Dendritic cell treated with granulocyte-macrophage colony-stimulating factor and Interleukin-4, amounts not matched to agents 40 ng/mL and 50 ng/mL, for 4 days (primary cell): Measurements from ENCODE around the gene PNMA1.

Source experiments
- H3K27ac Mint-ChIP-seq: one replicate; pipeline ENCODE4 v1.8.0; 2022; ENCODE audit warnings: mild to moderate bottlenecking, mixed read lengths
- H3K27me3 Mint-ChIP-seq: one replicate; pipeline ENCODE4 v1.8.0; 2022; ENCODE audit warnings: mild to moderate bottlenecking, mixed read lengths
- H3K36me3 Mint-ChIP-seq: one replicate; pipeline ENCODE4 v1.8.0; 2022; ENCODE audit warnings: low read depth, mixed read lengths
- H3K4me1 Mint-ChIP-seq: one replicate; pipeline ENCODE4 v1.8.0; 2022; ENCODE audit warnings: low read depth, mixed read lengths
- H3K4me3 Mint-ChIP-seq: one replicate; pipeline ENCODE4 v1.8.0; 2022; ENCODE audit warnings: mild to moderate bottlenecking, moderate library complexity, mixed read lengths
- H3K9me3 Mint-ChIP-seq: one replicate; pipeline ENCODE4 v1.8.0; 2022; ENCODE audit warnings: mixed read lengths
- intact Hi-C: fragments of 100-400 bp; cut with micrococcal nuclease; formaldehyde crosslinking; loops from one replicate; pipeline ENCODE4 v1.15.0; 2022

PNMA1 gene, protein sequence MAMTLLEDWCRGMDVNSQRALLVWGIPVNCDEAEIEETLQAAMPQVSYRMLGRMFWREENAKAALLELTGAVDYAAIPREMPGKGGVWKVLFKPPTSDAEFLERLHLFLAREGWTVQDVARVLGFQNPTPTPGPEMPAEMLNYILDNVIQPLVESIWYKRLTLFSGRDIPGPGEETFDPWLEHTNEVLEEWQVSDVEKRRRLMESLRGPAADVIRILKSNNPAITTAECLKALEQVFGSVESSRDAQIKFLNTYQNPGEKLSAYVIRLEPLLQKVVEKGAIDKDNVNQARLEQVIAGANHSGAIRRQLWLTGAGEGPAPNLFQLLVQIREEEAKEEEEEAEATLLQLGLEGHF

DNA sequence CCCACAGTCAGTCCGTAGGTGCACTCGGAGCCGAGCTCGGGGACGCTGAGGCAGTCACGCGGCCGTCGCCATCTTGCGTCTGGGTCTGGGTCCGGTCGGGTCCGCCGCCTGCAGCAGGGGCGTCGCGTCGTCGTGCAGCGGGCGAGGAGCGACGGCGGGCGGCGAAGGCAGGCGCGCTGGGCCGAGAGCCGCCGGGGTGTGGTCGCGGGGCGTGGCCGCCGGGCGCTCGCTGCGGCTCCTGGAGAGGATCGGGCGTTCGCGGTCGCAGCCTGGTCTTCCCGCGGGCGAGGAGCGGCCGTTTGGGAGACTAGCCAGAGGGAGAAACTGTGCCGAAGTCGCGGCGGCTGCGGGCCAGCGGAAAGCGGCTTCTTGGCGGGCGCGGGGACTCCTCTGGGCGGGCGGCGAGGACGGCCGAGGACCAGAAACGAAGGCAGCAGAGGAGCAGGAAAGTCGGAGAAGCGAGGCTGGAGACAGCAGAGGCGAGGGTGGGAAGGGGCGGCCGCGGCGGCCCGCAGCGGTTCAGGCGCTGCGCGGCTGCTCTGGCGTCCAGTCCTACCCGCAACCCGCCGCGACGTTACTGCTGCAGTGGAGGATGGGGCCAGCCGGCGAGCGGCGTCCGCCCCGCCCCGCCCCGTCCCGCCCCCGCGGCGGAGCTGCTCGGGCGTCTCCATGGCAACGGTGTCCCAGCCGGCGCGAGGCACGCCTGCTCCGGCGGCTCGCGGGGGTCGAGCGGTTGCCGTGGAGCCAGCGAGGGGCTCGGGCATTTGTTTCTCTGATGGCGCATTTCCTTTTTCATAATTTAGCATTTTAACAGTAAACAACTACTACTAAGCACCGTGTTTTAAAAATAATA is at the start of gene PNMA1:
TSS of gene PNMA1 (minus strand) at position 582 of the 853 bp plus-strand sequence. CDS start 745 bp downstream, outside the sequence.
- H3K4me1 Mint-ChIP-seq = peaks cover 32% of the 10 kb centered on the region
- H3K27ac Mint-ChIP-seq = peak within 1 kb of the TSS; percentile 91
- H3K36me3 Mint-ChIP-seq = peaks cover 58% of the 10 kb centered on the region
- H3K27me3 Mint-ChIP-seq = peaks cover 20% of the 10 kb centered on the region
- H3K9me3 Mint-ChIP-seq = no peaks in the 10 kb centered on the region
- H3K4me3 Mint-ChIP-seq = peak within 1 kb of the TSS; percentile 97
- intact Hi-C loops = loop anchor here (10.0 kb wide), 2 partner anchors 69 to 301 kb away; partner anchors contain the start of genes BBOF1, DNAL1 and ENTPD5

DNA sequence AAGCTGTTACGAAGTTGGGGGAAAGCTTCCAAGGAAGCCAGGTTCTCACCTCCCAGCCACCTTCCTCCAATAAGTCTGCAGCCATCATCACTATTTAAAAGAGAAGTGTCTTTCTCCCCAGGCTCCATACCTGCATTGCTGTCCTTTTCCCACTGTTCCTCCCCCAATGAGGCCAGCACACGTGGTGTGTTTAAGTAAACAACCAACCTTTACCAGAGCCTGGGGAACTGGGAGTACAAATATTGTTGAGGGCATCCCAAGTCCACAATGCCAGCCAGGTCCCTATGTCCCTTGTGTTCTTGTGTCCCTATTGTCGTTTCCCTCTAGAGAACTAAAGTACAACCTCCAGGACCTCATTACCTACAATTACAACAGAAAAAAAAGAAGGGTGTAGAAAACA is 49.2 kb upstream of the PNMA1 start:
- Mint-ChIP-seq H3K9me3 (no peaks in the 10 kb centered on the region), H3K27ac (peak overlapping the region; percentile 70), H3K4me3 (no peak overlapping the region), H3K27me3 (no peaks in the 10 kb centered on the region), H3K36me3 (no peaks in the 10 kb centered on the region), H3K4me1 (peaks cover 88% of the 10 kb centered on the region)
- intact Hi-C loops = no loop called here

DNA sequence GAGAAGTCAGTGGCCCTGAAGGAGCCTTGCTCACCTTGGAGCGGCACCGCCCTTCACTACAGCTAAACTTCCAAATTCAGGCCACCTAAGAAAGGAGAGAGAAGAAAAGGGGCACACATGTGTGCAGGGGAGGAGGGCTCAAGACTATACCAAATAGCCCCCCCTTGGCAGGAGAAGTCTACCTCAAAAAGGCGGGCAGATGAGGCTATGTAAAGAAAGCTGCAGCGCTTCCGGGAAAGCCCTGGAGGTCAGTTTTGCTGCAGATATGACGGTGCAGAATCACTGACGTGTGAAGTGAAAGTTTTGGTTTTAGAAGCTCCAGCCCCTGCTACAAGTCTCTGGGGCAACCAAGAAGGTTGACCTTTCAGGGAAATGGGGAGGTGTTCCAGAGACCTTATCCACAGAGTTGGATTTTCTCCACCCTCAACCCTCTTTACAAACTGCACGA is 48.2 kb upstream of the PNMA1 start:
- intact Hi-C loops = no loop called here
- Mint-ChIP-seq H3K27ac (peak overlapping the region; percentile 70), H3K9me3 (no peaks in the 10 kb centered on the region), H3K4me3 (peak overlapping the region; percentile 30), H3K36me3 (peaks cover 10% of the 10 kb centered on the region), H3K27me3 (no peaks in the 10 kb centered on the region), H3K4me1 (peaks cover 93% of the 10 kb centered on the region)

DNA sequence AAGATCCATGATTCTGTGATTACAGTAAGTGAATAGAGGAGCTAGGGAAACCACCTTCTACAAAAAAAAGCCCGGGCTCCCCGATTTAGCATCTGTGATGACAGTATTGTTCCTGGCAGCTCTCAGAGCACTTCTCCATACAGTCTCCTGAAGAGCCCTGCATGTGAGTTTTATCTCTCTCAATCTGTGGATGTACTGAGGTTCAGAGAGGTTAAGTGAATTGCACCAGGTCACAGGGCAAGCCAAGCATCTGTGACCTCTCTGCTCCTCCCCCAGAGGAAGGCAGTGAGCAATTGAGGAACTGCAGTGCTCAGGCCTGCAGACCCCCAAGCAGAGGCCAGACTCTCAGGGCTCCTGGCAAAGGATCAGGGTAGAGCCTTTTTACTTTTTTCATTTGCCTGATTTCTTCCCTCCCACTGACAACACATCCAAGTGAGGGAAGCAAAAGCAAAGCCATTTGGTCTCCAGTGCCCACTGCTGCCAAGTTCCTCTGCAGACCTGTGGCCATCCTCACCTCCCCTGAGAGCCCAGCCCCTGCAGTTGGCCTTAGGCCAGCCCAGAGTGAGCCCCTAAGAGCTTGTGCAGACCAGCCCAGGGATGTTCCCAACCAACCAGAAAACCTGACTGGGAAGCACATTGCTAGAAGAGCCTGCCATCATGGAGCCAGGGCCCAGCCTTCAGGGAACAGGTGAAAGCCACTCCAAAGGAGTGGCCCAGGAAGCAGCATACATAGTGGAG is 47.6 kb upstream of the PNMA1 start:
- peaks cover 10% of the 10 kb centered on the region for H3K36me3 Mint-ChIP-seq
- peak overlapping the region; percentile 70 for H3K27ac Mint-ChIP-seq
- no peaks in the 10 kb centered on the region for H3K9me3 Mint-ChIP-seq
- intact Hi-C loops = no loop called here
- H3K4me1 Mint-ChIP-seq = peaks cover 93% of the 10 kb centered on the region
- peak overlapping the region; percentile 30 for H3K4me3 Mint-ChIP-seq
- H3K27me3 Mint-ChIP-seq = no peaks in the 10 kb centered on the region

DNA sequence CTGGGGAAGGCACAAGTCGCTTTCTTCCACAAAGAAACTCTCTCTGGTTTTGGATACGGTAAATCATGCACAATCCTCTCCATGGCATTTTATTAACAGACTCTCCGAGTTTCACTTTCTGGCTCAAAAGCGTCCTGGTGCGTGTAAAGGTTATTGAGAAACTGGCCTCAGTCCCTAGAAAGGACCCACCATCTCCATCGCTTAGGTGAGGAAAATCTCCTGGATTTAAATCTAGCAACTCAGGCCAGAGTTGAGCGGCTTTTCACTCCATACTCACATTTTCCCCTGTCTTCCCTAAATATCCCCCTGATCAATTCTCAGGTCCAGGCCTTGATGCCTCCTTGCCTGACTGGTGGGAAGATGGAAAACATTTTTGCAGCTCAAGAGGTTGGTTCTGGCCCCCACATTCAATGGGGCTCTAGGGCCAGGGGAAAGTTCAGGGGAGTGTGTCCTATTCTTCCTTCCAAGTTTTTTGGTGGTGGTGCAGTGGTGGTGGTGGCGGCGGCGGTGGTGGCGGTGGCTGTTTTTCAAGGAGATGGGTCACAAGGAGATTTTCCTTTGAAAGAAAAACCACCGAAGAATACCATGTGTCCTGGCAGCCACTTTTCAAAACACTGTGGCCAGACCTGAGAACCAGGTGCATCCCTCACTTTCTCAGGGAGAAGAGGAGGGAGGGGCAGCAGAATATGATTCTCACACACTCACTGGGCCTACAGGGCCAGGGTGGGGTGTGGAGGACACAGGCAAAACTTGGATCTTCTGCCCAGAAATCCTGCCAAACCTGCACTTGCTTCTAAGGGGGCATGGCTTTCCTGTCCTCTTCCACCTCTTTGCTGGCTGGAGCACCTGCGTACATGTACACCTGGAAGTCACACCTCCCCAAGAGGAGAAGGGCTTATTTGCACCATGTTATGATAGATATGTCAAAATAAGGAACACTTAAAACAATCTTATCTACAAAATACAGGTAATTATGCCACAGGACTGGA is 46.7 kb upstream of the PNMA1 start:
- Mint-ChIP-seq H3K4me1 (peaks cover 93% of the 10 kb centered on the region), H3K4me3 (peak overlapping the region; percentile 83), H3K27me3 (no peaks in the 10 kb centered on the region), H3K36me3 (peaks cover 14% of the 10 kb centered on the region), H3K9me3 (no peaks in the 10 kb centered on the region), H3K27ac (peak overlapping the region; percentile 94)
- intact Hi-C loops = no loop called here

DNA sequence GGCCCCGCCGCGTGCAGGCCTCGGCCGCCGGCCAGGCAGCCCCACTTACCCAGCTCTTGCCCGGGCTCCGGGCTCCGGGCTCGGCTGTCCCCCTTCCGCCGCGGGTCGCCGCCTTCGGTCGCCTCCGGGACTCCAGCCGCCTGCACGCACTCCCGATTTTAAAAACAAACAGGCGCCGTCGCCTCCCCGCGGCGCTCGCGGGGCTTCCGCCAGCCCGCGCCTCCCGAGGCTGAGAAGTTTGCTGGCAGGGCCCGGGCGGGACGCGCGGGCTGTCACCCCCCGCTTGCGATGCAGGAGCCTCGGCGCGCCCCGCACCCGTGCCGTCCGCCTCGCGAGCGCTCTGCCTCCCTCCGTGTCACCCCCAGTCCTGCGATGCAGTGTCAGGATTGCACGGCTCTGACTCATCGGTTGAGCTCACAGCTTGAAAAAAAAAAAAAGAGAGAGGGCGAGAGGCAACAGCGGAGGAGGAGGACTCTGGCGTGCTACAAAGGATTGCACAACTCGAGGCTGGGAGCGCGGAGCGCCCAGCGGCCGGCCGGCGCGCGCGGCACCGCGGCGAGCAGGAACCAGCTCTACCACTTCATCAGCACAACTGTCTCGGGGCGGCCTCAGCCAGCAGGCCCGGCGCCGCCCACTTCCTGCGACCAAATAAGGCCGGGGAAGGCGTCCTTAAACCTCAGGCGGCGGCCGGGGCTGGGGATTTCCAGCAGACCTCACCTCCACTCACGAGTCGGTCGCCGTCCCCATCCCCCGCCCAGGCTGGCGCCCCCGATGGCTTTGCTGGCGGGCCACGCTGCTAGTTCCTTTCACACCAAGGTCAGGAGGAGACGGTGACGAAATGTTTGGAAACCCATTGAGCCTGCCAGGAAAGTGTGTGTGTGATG is 45.8 kb upstream of the PNMA1 start:
- H3K4me1 Mint-ChIP-seq = peaks cover 93% of the 10 kb centered on the region
- intact Hi-C loops = no loop called here
- no peaks in the 10 kb centered on the region for H3K27me3 Mint-ChIP-seq
- peak overlapping the region; percentile 94 for H3K27ac Mint-ChIP-seq
- peaks cover 16% of the 10 kb centered on the region for H3K36me3 Mint-ChIP-seq
- H3K4me3 Mint-ChIP-seq = peak overlapping the region; percentile 83
- H3K9me3 Mint-ChIP-seq = no peaks in the 10 kb centered on the region

DNA sequence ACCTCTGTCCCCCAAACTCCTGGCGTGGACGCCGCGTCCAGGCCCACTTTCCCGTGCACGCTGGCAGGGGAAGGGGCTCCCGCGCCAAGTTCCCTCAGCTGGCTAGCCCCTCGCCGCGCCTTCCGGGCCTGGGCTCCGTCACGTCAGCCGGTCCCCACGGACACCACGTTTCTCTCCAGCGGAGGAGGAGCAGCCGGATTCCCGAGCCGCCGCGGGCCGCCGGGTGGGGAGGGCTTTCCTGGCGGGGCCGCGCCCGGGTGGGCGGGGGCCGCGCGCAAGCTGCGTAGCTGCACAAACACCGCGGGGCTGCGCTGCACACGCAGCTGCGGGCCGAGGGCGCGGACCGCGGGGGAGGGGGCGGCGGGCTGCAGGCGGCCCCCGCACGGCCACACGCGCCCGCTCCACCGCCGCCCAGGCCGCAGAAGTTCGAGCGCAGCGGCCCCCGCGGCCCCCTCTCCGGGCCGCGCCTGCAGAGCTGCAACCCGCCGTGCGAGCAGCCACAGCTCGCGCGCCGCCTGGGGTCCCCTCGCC is 45.1 kb upstream of the PNMA1 start:
- H3K36me3 Mint-ChIP-seq = peaks cover 16% of the 10 kb centered on the region
- peak overlapping the region; percentile 94 for H3K27ac Mint-ChIP-seq
- no peaks in the 10 kb centered on the region for H3K9me3 Mint-ChIP-seq
- peaks cover 93% of the 10 kb centered on the region for H3K4me1 Mint-ChIP-seq
- intact Hi-C loops = no loop called here
- no peaks in the 10 kb centered on the region for H3K27me3 Mint-ChIP-seq
- H3K4me3 Mint-ChIP-seq = peak overlapping the region; percentile 83

DNA sequence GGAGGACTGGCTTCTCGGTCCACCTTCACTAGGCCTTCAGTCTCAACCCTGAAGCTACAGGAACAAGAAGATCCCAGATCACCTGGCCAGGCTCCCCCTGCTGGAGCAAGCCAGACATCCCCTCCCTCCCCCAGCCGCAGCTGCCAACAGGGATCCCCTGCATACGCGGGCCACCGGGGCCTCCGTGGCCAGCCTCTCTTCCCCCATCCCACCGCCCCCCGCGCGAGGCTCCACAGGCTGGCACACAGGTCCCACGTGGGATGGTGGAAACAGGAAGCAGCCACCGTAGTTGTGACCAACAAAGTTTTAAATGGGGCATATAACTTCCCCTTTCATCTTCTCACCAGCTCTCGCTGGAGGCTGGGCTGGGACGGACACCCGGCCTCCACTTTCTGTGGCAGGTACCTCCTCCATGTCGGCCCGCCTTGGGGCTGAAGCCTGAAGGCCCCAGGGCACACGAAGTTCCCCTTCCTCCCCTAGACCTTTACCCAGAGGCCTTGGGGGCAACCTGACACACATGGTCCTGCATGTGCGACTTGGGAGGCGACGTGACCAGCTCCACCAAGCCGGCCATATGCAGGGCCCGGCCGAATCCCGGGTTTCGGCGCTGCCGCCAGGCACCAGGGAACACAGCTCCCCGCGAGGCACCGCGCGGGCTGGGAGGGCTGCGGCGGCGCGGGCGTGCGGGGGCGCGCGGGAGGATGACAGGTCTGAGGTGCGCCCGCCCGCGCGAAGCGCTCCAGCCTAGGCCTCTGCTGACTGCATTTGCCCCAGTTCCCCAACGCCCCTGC is 44.4 kb upstream of the PNMA1 start:
- intact Hi-C loops = no loop called here
- Mint-ChIP-seq H3K36me3 (peaks cover 16% of the 10 kb centered on the region), H3K27ac (peak overlapping the region; percentile 94), H3K4me1 (peaks cover 93% of the 10 kb centered on the region), H3K9me3 (no peaks in the 10 kb centered on the region), H3K27me3 (no peaks in the 10 kb centered on the region), H3K4me3 (peak overlapping the region; percentile 80)

DNA sequence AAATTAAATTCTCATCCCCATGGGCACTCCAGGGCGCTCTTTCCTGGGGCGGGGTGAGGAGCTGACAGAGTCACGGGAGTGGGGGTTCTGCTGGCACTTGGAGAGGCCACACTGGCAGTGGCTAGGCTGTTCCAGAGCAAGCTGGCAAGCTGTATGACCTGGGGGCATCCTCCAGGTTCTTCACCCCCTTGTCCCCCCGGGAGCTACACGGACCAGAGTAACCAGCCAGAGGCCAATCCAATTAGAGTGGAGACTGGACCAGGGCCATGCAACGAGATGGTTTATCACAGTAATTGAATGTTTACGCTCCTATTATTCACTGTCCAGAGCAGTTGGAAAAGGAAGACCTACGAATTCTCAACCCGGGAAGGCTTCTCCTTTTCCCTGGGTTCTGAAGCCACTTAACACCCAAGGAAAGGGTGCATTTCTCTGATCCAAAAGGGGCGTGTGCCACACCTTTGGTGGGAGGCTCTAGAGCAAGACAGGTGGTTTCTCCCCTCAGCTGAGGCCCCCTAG is 43.8 kb upstream of the PNMA1 start:
- intact Hi-C loops = no loop called here

DNA sequence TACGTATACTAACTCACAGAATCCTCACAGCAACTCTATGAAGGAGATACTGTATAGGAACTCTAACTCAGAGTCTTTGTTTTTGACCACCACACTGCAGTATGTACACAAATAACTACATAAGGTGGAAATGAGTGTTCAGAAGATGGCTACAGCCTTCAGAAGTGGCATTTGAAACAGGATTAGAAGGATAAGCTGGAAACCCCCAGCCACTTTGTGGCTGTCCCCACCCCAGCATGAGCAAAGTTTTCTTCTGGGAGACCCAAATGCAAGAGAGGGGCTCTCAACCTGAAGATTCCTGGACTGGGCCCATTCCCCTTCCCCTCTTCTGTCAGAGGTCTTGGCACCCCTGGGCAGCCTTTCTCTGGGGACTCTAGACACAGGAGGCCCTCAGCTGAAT is 43.2 kb upstream of the PNMA1 start:
- no peaks in the 10 kb centered on the region for H3K9me3 Mint-ChIP-seq
- intact Hi-C loops = no loop called here

More for the DNA sequence above, 43.8 kb upstream of the PNMA1 start:
- Mint-ChIP-seq H3K36me3 (peaks cover 16% of the 10 kb centered on the region), H3K27ac (peak overlapping the region; percentile 94), H3K27me3 (no peaks in the 10 kb centered on the region), H3K4me3 (peak overlapping the region; percentile 80), H3K4me1 (peaks cover 93% of the 10 kb centered on the region), H3K9me3 (no peaks in the 10 kb centered on the region)

DNA sequence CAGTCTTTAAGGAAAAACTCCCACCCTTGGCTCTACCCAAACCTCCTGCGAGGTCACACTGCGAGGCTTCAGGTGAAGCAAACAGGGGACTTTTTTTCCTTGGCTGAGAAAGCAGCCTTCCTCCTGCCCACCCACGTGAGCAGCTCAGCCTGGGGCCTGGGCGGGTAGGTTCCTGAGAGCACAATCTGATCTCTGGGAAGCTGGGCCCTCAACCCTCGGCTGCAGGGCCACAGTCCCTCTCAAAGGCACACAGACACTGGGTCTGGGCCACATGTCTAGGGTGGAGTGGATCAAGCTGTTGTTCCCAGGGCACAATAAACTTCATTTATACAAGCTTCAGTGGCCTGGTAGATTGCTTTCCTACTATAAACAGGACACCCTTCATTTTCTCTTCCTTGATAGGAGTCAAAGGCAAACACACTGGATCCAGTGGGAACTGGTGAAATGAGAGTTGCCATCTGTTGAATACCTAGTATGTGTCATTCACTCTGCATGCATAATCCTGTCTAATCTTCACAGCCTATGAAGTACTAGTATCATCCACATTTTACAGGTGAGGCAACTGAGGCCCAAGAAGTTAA is 41.3 kb upstream of the PNMA1 start:
- Mint-ChIP-seq H3K4me3 (peak overlapping the region; percentile 74), H3K27me3 (no peaks in the 10 kb centered on the region), H3K9me3 (no peaks in the 10 kb centered on the region), H3K27ac (peak overlapping the region; percentile 88), H3K4me1 (peaks cover 93% of the 10 kb centered on the region), H3K36me3 (peaks cover 16% of the 10 kb centered on the region)
- intact Hi-C loops = loop anchor here (2.0 kb wide), 1 partner anchor 31 kb away; no protein-coding TSS in a partner anchor

More for the DNA sequence above, 43.2 kb upstream of the PNMA1 start:
- no peaks in the 10 kb centered on the region for H3K27me3 Mint-ChIP-seq
- peaks cover 16% of the 10 kb centered on the region for H3K36me3 Mint-ChIP-seq
- peaks cover 93% of the 10 kb centered on the region for H3K4me1 Mint-ChIP-seq
- peak overlapping the region; percentile 94 for H3K27ac Mint-ChIP-seq
- H3K4me3 Mint-ChIP-seq = peak overlapping the region; percentile 80
